IPS DF 6.9 (cell line): ENCODE measurements around the gene KRTAP5-8.
"Not testable (repeated sequence)": the region's sequence is repeated elsewhere in the genome, so short reads cannot be mapped to it uniquely, and the experiment has no call there.

ENCODE experiments used
- DNase-seq: peaks from one replicate; pipeline ENCODE4 v3.0.0-alpha.2; 2013; ENCODE audit warnings: low read depth, low spot score
- H3K27ac ChIP-seq: one replicate; pipeline ENCODE4 v1.5.1; 2013; ENCODE audit warnings: low read length, control low read depth
- H3K27me3 ChIP-seq: 2 replicates; pipeline ENCODE4 v1.6.1; 2013; ENCODE audit warnings: mild to moderate bottlenecking, low read length; ENCODE audit not compliant: control insufficient read depth, insufficient read depth
- H3K36me3 ChIP-seq: 2 replicates; pipeline ENCODE4 v1.6.1; 2013; ENCODE audit warnings: low read length; ENCODE audit not compliant: control insufficient read depth, insufficient read depth
- H3K4me1 ChIP-seq: 2 replicates; pipeline ENCODE4 v1.6.1; 2013; ENCODE audit warnings: low read length; ENCODE audit not compliant: control insufficient read depth, insufficient read depth
- H3K4me3 ChIP-seq: 2 replicates; pipeline ENCODE4 v1.5.1; 2013; ENCODE audit warnings: mild to moderate bottlenecking, low read length
- H3K9me3 ChIP-seq: 2 replicates; pipeline ENCODE4 v1.6.1; 2013; ENCODE audit warnings: low read length, inconsistent platforms; ENCODE audit not compliant: control insufficient read depth, insufficient read depth
- WGBS: extraction: QIAGEN DNeasy Blood & Tissue Kit; methylation state at CpG from one replicate; pipeline ENCODE4 v1.1.7; 2013; ENCODE audit warnings: mixed read lengths, missing lambda C conversion rate; ENCODE audit not compliant: insufficient read length, insufficient coverage; 5-methylcytosine and 5-hydroxymethylcytosine counted together

The KRTAP5-8 gene

DNA sequence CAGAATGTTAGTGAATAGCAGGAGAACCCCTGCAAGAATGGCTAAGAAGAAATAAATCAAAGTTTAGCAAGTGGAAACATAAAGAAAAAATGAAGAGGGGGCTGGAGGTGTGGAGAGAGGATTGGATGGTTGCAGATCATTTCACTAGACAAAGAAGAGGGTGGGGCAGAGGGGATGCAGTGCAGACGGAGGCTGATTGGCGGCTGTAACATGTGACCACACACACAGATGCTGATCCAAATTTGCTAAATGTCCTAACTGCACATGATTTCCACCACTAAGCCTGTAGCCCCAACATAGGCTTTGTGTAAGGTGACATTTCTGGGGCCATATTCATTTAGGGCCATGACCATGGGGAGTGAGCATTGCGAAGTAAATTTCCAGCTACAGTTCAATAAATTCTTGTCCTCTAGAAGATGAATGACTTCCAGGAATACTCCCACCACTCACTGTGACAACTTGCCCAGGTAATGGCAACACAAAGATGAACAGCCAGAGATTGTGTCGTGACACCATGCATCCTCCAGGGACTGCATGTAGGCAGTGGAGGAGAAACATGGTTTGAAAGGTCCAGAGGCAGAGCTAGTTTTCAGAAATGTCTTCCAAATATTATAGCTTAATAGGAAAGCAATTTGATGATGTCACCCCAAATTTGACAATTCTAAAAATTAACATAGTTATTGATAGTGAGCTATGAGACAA lies 38.0 kb downstream of the KRTAP5-8 start:
- Histone ChIP-seq H3K27ac (no peak overlapping the region), H3K9me3 (no peaks in the 10 kb centered on the region), H3K36me3 (no peaks in the 10 kb centered on the region), H3K27me3 (no peaks in the 10 kb centered on the region), H3K4me1 (0 out of 2 replicates have a peak, but pooled peaks cover 1% of the 10 kb centered on the region), H3K4me3 (no peak overlapping the region)
- no peak for DNase-seq
- WGBS = no CpG with 5 or more reads among the region's 4 CpGs

- not testable (repeated sequence) for H3K4me1 ChIP-seq, H3K4me3 ChIP-seq, H3K36me3 ChIP-seq, H3K9me3 ChIP-seq, H3K27ac ChIP-seq, H3K27me3 ChIP-seq, DNase-seq
- no CpG with 5 or more reads among the region's 41 CpGs for WGBS
These were observed 39.1 kb downstream of the KRTAP5-8 start for GRCh38 chr11:71576688-71577465.

DNA sequence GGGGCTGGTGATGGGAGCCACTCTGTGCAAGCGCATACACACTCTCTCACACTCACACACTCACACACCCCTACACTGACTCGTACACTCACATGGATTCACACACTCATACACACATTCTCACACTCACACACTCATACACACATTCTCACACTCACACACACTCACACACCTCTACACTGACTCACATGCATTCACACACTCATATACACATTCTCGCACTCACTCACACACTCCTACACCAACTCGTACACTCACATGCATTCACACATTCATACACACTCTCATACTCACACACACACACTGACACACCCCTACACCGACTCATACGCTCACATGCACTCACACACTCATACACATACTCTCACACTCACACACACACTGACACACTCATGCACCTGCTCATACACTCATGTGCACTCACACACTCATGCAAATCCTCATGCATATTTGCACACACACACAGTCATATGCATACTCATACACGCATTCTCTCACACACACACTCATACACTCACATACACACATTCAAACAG lies 39.7 kb downstream of the KRTAP5-8 start:
- Histone ChIP-seq H3K27ac (no peak overlapping the region), H3K9me3 (no peaks in the 10 kb centered on the region), H3K4me1 (0 out of 2 replicates have a peak, but pooled peaks cover 1% of the 10 kb centered on the region), H3K27me3 (no peaks in the 10 kb centered on the region), H3K4me3 (no peak overlapping the region), H3K36me3 (no peaks in the 10 kb centered on the region)
- 100% methylated on average over 6 of the region's 7 CpGs for WGBS
- DNase-seq = no peak

DNA sequence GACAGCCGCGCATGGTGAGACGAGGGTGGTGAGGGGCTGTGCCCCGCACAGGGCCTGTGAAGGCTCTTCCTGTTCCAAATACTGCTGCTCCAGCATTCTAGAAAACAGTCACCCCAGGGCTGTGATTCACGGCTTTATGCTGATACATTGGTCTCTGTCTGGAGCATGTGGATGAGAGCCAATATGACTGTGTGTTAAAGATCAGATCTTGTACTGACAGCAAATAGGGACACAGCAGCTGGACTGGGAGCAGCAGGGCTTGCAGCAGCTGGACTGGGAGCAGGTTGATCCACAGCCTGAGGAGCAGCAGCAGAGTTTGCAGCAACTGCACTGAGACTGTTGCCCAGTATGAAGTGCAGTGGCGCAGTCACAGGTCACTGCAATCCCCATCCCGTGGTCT lies 41.7 kb downstream of the KRTAP5-8 start:
- not testable (repeated sequence) for H3K4me3 ChIP-seq, H3K27ac ChIP-seq, DNase-seq, H3K9me3 ChIP-seq, H3K27me3 ChIP-seq, H3K36me3 ChIP-seq, H3K4me1 ChIP-seq
- no CpG with 5 or more reads among the region's 7 CpGs for WGBS

- peak; percentile 25 for DNase-seq
- H3K36me3 ChIP-seq = no peaks in the 10 kb centered on the region
- H3K27me3 ChIP-seq = no peaks in the 10 kb centered on the region
- H3K27ac ChIP-seq = no peak overlapping the region
- WGBS = no CpG with 5 or more reads among the region's 8 CpGs
- H3K4me1 ChIP-seq = 0 out of 2 replicates have a peak, but pooled peaks cover 1% of the 10 kb centered on the region
- H3K4me3 ChIP-seq = no peak overlapping the region
- no peaks in the 10 kb centered on the region for H3K9me3 ChIP-seq
These were observed 42.5 kb downstream of the KRTAP5-8 start for GRCh38 chr11:71580057-71581003.

GRCh38 chr11:71581826-71582225 lies 44.0 kb downstream of the KRTAP5-8 start:
- Histone ChIP-seq H3K4me3 (no peak overlapping the region), H3K4me1 (0 out of 2 replicates have a peak, but pooled peaks cover 1% of the 10 kb centered on the region), H3K27ac (no peak overlapping the region), H3K36me3 (no peaks in the 10 kb centered on the region), H3K27me3 (no peaks in the 10 kb centered on the region), H3K9me3 (no peaks in the 10 kb centered on the region)
- no CpG with 5 or more reads among the region's 4 CpGs for WGBS
- no peak for DNase-seq

DNA sequence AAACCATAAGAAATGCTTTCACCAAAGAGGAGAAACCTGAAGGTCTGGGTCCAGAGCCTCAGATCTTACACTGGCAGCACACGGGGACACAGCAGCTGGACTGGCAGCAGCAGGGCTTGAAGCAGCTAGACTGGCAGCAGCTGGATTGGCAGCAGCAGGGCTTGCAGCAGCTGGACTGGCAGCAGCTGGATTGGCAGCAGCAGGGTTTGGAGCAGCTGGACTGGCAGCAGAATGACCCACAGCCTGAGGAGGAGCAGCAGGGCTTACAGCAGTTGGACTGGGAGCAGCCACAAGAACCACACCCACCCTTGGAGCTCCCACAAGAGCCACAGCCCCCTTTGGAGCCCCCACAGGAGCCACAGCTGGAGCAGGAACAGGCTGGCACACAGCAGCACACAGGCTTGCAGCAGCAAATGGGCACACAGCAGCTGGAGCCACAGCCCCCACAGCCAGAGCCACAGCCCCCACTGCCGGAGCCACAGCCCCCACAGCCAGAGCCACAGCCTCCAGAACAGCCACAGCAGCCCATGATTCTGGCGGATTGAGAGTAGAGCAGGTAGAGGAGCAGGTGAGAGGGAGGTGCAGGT lies 44.6 kb downstream of the KRTAP5-8 start, which contains the start of gene KRTAP5-11:
Gene KRTAP5-11 (minus strand): TSS at position 567 of the 587 bp plus-strand sequence. CDS start 38 bp downstream, at position 529.
- WGBS = no CpG with 5 or more reads among the region's 3 CpGs
- Histone ChIP-seq H3K36me3 (no peaks in the 10 kb centered on the region), H3K4me1 (0 out of 2 replicates have a peak, but pooled peaks cover 1% of the 10 kb centered on the region), H3K27me3 (no peaks in the 10 kb centered on the region), H3K4me3 (no peak within 1 kb of the TSS), H3K27ac (no peak within 1 kb of the TSS), H3K9me3 (no peaks in the 10 kb centered on the region)
- no peak for DNase-seq

DNA sequence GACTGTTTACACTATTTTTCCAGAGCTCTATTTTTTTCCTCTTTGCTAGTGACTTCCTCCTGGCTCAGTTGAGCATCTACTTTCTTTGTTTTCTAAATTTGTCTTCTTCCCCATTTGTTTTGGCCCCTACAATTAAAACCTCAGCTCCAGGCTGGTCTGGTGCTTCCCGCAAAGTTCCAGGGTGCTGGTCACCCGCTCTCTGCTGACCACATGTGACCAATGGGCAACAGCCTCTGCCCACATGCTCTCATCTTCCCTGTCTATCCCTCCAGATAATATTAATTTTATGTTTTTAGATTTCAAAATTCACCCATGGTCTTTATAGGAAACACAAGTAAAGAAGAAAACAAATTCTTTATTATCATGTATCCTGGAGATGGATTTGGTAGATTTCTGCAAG lies 45.1 kb downstream of the KRTAP5-8 start:
- not testable (repeated sequence) for H3K4me3 ChIP-seq, H3K36me3 ChIP-seq, H3K4me1 ChIP-seq, H3K9me3 ChIP-seq, DNase-seq, H3K27me3 ChIP-seq, H3K27ac ChIP-seq
- no CpG with 5 or more reads among the region's 2 CpGs for WGBS

GRCh38 chr11:71585673-71586072 lies 47.8 kb downstream of the KRTAP5-8 start:
- not testable (repeated sequence) for H3K4me1 ChIP-seq, H3K36me3 ChIP-seq, H3K9me3 ChIP-seq, DNase-seq, H3K27ac ChIP-seq, H3K27me3 ChIP-seq, H3K4me3 ChIP-seq
- WGBS = no CpG with 5 or more reads among the region's 5 CpGs
